22Rv1 (cell line): ENCODE data around the gene KMT2D.
"Not testable (repeated sequence)": the region's sequence is repeated elsewhere in the genome, so short reads cannot be mapped to it uniquely, and the experiment has no call there.

Source experiments
- H3K27ac ChIP-seq: fragments of 450-650 bp; 2 replicates; pipeline ENCODE4 v1.5.1; 2017
- ZFX ChIP-seq: fragments of 450-650 bp; IDR thresholded peaks from 2 replicates; pipeline ENCODE4 v1.6.1; 2017; ENCODE audit warnings: antibody characterized with exemption, borderline replicate concordance
- TF ChIP-seq, protein P1 (sequence below): fragments of 450-650 bp; IDR thresholded peaks from 2 replicates; pipeline ENCODE4 v1.5.1; 2017; ENCODE audit warnings: mild to moderate bottlenecking

KMT2D gene

DNA sequence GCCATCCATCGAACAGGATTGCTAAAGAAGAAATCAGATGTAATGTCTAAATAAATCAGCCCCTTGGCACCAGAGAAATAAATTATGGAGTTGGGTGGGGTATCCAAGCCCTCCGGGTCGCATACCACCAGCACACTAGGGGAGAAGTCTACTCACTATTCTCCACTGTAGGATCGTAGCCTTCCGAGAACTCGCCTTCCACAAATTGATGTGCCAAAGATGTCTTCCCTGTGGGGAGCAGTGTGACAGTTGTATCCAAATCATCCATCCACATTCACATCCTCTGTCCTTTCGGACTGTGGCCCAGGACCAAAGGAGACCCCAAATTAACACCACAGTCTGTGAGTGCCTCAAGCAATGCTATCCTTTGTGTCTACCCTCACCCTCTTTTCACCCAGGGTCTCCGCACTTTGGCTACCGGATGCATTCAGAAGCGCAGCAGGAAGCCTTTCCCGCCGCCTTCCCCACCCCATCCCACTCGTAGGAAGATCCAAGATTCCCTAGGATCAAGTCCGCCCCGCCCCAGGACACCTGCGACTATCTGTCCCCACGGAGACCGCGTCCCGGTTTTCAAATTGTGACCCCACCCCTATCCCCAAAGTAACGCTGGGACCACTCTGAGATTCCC is 8.4 kb upstream of the KMT2D start:
- TF ChIP-seq, protein P1, sequence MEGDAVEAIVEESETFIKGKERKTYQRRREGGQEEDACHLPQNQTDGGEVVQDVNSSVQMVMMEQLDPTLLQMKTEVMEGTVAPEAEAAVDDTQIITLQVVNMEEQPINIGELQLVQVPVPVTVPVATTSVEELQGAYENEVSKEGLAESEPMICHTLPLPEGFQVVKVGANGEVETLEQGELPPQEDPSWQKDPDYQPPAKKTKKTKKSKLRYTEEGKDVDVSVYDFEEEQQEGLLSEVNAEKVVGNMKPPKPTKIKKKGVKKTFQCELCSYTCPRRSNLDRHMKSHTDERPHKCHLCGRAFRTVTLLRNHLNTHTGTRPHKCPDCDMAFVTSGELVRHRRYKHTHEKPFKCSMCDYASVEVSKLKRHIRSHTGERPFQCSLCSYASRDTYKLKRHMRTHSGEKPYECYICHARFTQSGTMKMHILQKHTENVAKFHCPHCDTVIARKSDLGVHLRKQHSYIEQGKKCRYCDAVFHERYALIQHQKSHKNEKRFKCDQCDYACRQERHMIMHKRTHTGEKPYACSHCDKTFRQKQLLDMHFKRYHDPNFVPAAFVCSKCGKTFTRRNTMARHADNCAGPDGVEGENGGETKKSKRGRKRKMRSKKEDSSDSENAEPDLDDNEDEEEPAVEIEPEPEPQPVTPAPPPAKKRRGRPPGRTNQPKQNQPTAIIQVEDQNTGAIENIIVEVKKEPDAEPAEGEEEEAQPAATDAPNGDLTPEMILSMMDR, result no peak
- no peak for TF ChIP-seq ZFX
- H3K27ac ChIP-seq, result peak overlapping the region; percentile 61

- H3K27ac ChIP-seq, result no peak overlapping the region
- TF ChIP-seq, protein P1, result no peak
- TF ChIP-seq ZFX, result no peak
These were observed 5.5 kb upstream of the KMT2D start for GRCh38 chr12:49066120-49066519.

DNA sequence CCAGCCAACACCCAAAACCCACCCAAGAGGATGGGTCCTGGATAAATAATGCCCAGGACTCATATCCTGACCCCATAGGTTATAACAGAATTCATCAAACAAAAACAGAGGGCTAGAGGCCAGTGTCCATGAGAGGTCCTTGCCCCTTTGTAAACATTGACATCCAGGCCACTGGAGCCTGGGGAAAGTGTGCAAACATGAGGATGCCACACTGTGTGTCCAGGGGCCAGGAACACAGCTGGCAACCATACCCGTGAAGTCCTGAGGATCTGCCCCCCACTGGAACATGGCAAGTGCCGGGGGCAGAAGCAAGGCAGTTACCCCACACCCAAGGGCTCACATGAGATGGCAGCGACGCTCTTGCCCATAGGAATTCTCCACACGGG is 4.2 kb upstream of the KMT2D start:
- no peak overlapping the region for H3K27ac ChIP-seq
- TF ChIP-seq, protein P1, result no peak
- no peak for TF ChIP-seq ZFX

DNA sequence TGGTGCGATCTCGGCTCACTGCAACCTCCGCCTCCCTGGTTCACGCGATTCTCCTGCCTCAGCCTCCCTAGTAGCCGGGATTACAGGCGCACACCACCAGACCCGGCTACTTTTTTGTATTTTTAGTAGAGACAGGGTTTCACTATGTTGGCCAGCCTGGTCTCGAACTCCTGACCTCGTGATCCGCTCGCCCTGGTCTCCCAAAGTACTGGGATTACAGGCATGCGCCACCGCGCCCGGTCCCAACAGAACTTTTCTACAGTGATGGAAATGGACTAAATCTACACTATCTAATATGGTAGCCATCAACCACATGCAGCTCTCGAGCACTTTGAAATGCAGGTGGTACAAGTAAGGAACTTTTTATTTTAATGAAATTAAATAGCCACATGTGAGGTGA is 1.3 kb upstream of the KMT2D start:
- not testable (repeated sequence) for H3K27ac ChIP-seq

GRCh38 chr12:49061157-49061650 is 610 bp upstream of the KMT2D start:
- no peak for TF ChIP-seq ZFX
- TF ChIP-seq, protein P1, result no peak

DNA sequence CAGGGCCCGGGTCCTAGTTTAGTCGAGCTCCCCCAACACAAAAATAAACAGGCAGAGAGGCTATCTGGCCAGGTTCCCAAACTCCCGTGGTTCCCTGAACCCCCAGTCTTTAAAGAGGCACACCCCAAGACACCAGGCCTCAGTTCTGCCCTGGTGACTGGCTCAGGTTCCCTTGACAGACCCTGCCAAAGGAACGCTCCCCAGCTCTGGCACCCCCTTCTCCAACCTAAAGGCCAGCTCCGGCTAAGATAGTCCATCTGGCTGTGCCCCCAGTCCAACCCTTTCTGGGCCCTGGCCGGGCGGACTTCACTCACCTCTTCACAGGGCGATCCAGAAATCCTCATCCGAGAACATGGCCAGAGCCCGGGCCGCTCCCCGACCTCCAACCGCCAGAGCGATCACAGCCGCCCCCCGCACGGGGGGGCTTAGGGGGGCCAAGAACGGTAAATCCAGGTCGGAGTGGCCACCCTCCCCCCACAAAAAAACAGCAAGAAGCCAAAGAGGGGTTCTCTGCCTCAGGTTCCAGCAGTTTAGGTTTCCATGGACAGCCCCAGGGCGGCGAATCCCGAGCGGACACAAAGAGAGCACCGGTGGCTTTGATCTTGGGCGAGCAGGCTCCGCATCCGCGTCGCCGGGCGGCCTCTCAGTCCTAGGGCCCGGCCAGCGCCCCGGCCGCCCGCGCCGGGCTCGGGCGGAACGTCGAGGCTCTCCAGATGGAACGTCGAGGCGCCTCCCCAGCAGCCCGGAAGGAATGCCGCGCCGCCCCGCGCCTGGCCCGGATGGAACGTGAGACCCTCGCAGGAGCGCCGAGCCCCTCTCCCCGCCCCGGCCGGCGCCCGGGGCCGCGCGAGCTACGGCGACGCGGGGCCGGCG is 1.1 kb downstream of the KMT2D start:
- TF ChIP-seq, protein P1, result no peak
- TF ChIP-seq ZFX, result no peak

More at GRCh38 chr12:49061157-49061650, 610 bp upstream of the KMT2D start:
- H3K27ac ChIP-seq, result peak overlapping the region; percentile 89

DNA sequence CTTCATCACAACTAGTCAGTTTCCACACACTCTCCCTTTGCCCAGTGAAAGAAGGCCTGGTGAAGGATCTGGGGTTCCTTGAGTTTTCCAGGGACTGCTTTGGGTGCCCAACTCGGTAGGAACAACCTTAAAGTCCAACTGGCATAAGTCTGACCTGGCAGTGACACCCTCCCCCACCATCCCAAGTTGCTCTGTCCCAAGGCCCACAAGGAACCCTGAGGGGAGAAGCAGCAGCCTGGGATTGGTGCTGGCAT is 1.6 kb downstream of the KMT2D start:
- TF ChIP-seq, protein P1, result no peak
- no peak for TF ChIP-seq ZFX
- H3K27ac ChIP-seq, result peak overlapping the region; percentile 89

More for the DNA sequence above, 1.1 kb downstream of the KMT2D start:
- peak overlapping the region; percentile 89 for H3K27ac ChIP-seq
